ENCODE measurements around the gene FARP1.

FARP1 gene

GRCh38 chr13:98123176-98123575, 19.7 kb upstream of the FARP1 start:
- no peak for TF ChIP-seq CTCF (IDR thresholded peaks at IDR 0.05; ENCODE audit: insufficient read depth, low read length, missing control alignments)
- no peak overlapping the region for H3K4me3 ChIP-seq (ENCODE audit: low read depth, low read length)
- POLR2A ChIA-PET, result no interaction called here
- CTCF ChIA-PET, result interaction anchor here (1.2 kb wide), 1 partner anchor 8 kb away, joined by 4 read pairs; no protein-coding TSS in a partner anchor
- no peak for DNase-seq (ENCODE audit: low read depth, low spot score)

- DNase-seq (ENCODE audit: low read depth, low spot score), result peak; percentile 50
- TF ChIP-seq CTCF (IDR thresholded peaks at IDR 0.05; ENCODE audit: insufficient read depth, low read length, missing control alignments), result no peak
- ChIA-PET CTCF (interaction anchor here (1.1 to 1.6 kb wide), 2 partner anchors 25 to 94 kb away, joined by 3 to 4 read pairs; no protein-coding TSS in a partner anchor), POLR2A (no interaction called here)
- H3K4me3 ChIP-seq (ENCODE audit: low read depth, low read length), result no peak overlapping the region
These were observed 13.7 kb upstream of the FARP1 start for GRCh38 chr13:98129059-98129746.

GRCh38 chr13:98133946-98134345, 8.9 kb upstream of the FARP1 start:
- ChIA-PET POLR2A (no interaction called here), CTCF (no interaction called here)
- no peak overlapping the region for H3K4me3 ChIP-seq (ENCODE audit: low read depth, low read length)
- DNase-seq (ENCODE audit: low read depth, low spot score), result no peak
- no peak for TF ChIP-seq CTCF (IDR thresholded peaks at IDR 0.05; ENCODE audit: insufficient read depth, low read length, missing control alignments)

GRCh38 chr13:98134901-98135300, 8.0 kb upstream of the FARP1 start:
- CTCF ChIA-PET, result no interaction called here
- no peak for DNase-seq (ENCODE audit: low read depth, low spot score)
- no peak for TF ChIP-seq CTCF (IDR thresholded peaks at IDR 0.05; ENCODE audit: insufficient read depth, low read length, missing control alignments)
- POLR2A ChIA-PET, result no interaction called here
- no peak overlapping the region for H3K4me3 ChIP-seq (ENCODE audit: low read depth, low read length)

GRCh38 chr13:98141091-98141490, 1.8 kb upstream of the FARP1 start:
- CTCF ChIA-PET, result interaction anchor here (1.1 kb wide), 1 partner anchor 307 kb away, joined by 4 read pairs; no protein-coding TSS in a partner anchor
- no peak for DNase-seq (ENCODE audit: low read depth, low spot score)
- no peak overlapping the region for H3K4me3 ChIP-seq (ENCODE audit: low read depth, low read length)
- POLR2A ChIA-PET, result interaction anchor here (0.7 kb wide), 1 partner anchor 33 kb away, joined by 3 read pairs; no protein-coding TSS in a partner anchor
- TF ChIP-seq CTCF (IDR thresholded peaks at IDR 0.05; ENCODE audit: insufficient read depth, low read length, missing control alignments), result no peak

GRCh38 chr13:98141509-98142379, 1.1 kb upstream of the FARP1 start:
- POLR2A ChIA-PET, result no interaction called here
- no peak for DNase-seq (ENCODE audit: low read depth, low spot score)
- peak overlapping the region; percentile 69 for H3K4me3 ChIP-seq (ENCODE audit: low read depth, low read length)
- no peak for TF ChIP-seq CTCF (IDR thresholded peaks at IDR 0.05; ENCODE audit: insufficient read depth, low read length, missing control alignments)
- CTCF ChIA-PET, result interaction anchor here (0.7 to 1.3 kb wide), 5 partner anchors 14 to 306 kb away, joined by 3 to 4 read pairs (median 3); no protein-coding TSS in a partner anchor

All from AG04449 (cell line).